ENCODE measurements around the gene PTGIS. TPM values are rescaled to one million over a fixed set of nuclear protein-coding genes. Genes with fewer than 3 reads are reported as not detected.

Gene PTGIS
- total RNA-seq, 2 experiments from 2014 or later: 1.5 to 1.6 TPM

GRCh38 chr20:49456646-49457045 lies 111.3 kb downstream of the PTGIS start:
- H3K4me3 Mint-ChIP-seq: no peak overlapping the region
- DNase-seq: no peak
- no peaks in the 10 kb centered on the region for H3K4me1 Mint-ChIP-seq (ENCODE audit: low read depth)
- TF ChIP-seq CTCF (IDR thresholded peaks at IDR 0.05): no peak
- no peaks in the 10 kb centered on the region for H3K36me3 Mint-ChIP-seq (ENCODE audit: low read depth)
- CTCF ChIA-PET: no interaction called here
- intact Hi-C loops (cut with micrococcal nuclease): no loop called here
- no peak for ATAC-seq
- H3K27ac Mint-ChIP-seq: no peak overlapping the region
- POLR2A ChIA-PET: no interaction called here
- no peaks in the 10 kb centered on the region for H3K9me3 Mint-ChIP-seq
- H3K27me3 Mint-ChIP-seq: peaks cover 13% of the 10 kb centered on the region

GRCh38 chr20:49455691-49456090 lies 112.2 kb downstream of the PTGIS start:
- no peak for DNase-seq
- CTCF ChIA-PET: no interaction called here
- H3K27me3 Mint-ChIP-seq: peaks cover 17% of the 10 kb centered on the region
- H3K4me1 Mint-ChIP-seq (ENCODE audit: low read depth): no peaks in the 10 kb centered on the region
- POLR2A ChIA-PET: no interaction called here
- no peak overlapping the region for H3K27ac Mint-ChIP-seq
- no peak for TF ChIP-seq CTCF (IDR thresholded peaks at IDR 0.05)
- intact Hi-C loops (cut with micrococcal nuclease): no loop called here
- H3K9me3 Mint-ChIP-seq: no peaks in the 10 kb centered on the region
- ATAC-seq: no peak
- H3K36me3 Mint-ChIP-seq (ENCODE audit: low read depth): no peaks in the 10 kb centered on the region
- no peak overlapping the region for H3K4me3 Mint-ChIP-seq

Other genes with a start within 250 kb of the PTGIS start
- gene KCNB1, start 85.5 kb downstream of the PTGIS start, total RNA-seq: not detected
- gene B4GALT5, start 145.7 kb upstream of the PTGIS start, total RNA-seq: 10 to 100 TPM; 16.5 to 16.8 TPM
- gene SLC9A8, start 244.7 kb upstream of the PTGIS start, total RNA-seq: 10 to 100 TPM in 1 of 2 experiments, 1 to 10 TPM in 1; 9.4 to 11.3 TPM

Measured in activated CD8-positive, alpha-beta T cell treated with anti-CD3 and anti-CD28 coated beads for 36 hours (primary cell).